HL-60 (cell line): ENCODE measurements around the gene LRRC37A3.
"Not testable (repeated sequence)": the region's sequence is repeated elsewhere in the genome, so short reads cannot be mapped to it uniquely, and the experiment has no call there.

ENCODE experiments used
- CTCF ChIP-seq: IDR thresholded peaks from one replicate; pipeline ENCODE4 v1.5.1; 2011; ENCODE audit warnings: low read length, control low read depth, inconsistent platforms; ENCODE audit not compliant: insufficient read depth
- GABPA ChIP-seq: IDR thresholded peaks from 2 replicates; pipeline ENCODE4 v1.6.1; 2012; ENCODE audit warnings: low read depth
- POLR2AphosphoS5 ChIP-seq: IDR thresholded peaks from 2 replicates; pipeline ENCODE4 v1.6.1; 2012; ENCODE audit warnings: low read depth
- SPI1 ChIP-seq: IDR thresholded peaks from 2 replicates; pipeline ENCODE4 v1.6.1; 2012; ENCODE audit warnings: low read depth, mild to moderate bottlenecking, borderline replicate concordance

DNA sequence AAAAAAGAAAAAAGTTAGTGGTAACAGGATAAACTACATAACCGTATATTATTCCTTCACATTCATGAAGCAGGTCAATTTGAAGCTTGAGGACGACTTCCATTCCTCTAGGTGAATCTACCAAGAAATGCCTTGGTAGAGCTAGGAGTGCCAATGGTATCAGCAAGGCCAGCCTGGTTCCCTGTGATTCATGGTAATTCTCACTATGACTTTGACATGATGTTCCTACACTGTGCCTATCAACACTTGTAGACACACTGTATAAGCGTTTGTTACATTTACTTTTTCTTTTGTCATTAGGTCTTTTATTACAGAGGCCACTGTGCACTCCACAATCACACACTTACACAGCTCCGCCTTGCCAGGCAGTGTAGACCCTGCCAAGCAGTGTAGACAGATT is 7.2 kb upstream of the LRRC37A3 start:
- TF ChIP-seq CTCF, SPI1, POLR2AphosphoS5, GABPA: not testable (repeated sequence)
